CD4-positive, alpha-beta T cell treated with Interleukin-4 for 4 hours (primary cell): ENCODE data around the gene CDC42BPA.

Source experiments
- DNase-seq: peaks from one replicate; pipeline ENCODE4 v3.0.0-alpha.2; 2020

The CDC42BPA gene

GRCh38 chr1:227333423-227333822 is 15.1 kb upstream of the CDC42BPA start:
- no peak for DNase-seq

GRCh38 chr1:227330279-227331076 is 12.2 kb upstream of the CDC42BPA start:
- no peak for DNase-seq

GRCh38 chr1:227328405-227329019 is 10.2 kb upstream of the CDC42BPA start:
- DNase-seq, result no peak

- no peak for DNase-seq
Measured at GRCh38 chr1:227325156-227325555, 6.9 kb upstream of the CDC42BPA start.

- DNase-seq, result no peak
Measured at GRCh38 chr1:227323967-227324268, 5.6 kb upstream of the CDC42BPA start.

- no peak for DNase-seq
Measured at GRCh38 chr1:227323171-227323966, 5.1 kb upstream of the CDC42BPA start.

- DNase-seq, result no peak
Measured at GRCh38 chr1:227322376-227322775, 4.1 kb upstream of the CDC42BPA start.

GRCh38 chr1:227321035-227321434 is 2.7 kb upstream of the CDC42BPA start:
- no peak for DNase-seq

GRCh38 chr1:227320476-227320875 is 2.2 kb upstream of the CDC42BPA start:
- DNase-seq, result no peak

GRCh38 chr1:227318853-227319607 is 738 bp upstream of the CDC42BPA start:
- DNase-seq, result no peak

- DNase-seq, result no peak
Measured at GRCh38 chr1:227317523-227318015, 723 bp downstream of the CDC42BPA start.

GRCh38 chr1:227317011-227317451 is 1.3 kb downstream of the CDC42BPA start:
- DNase-seq, result no peak

GRCh38 chr1:227316456-227316855 is 1.8 kb downstream of the CDC42BPA start:
- no peak for DNase-seq

GRCh38 chr1:227315629-227316346 is 2.5 kb downstream of the CDC42BPA start:
- no peak for DNase-seq

- DNase-seq, result no peak
Measured at GRCh38 chr1:227314014-227314848, 4.1 kb downstream of the CDC42BPA start.

- DNase-seq, result no peak
Measured at GRCh38 chr1:227312361-227313025, 5.8 kb downstream of the CDC42BPA start.

- no peak for DNase-seq
Measured at GRCh38 chr1:227311389-227312001, 6.8 kb downstream of the CDC42BPA start.

GRCh38 chr1:227308367-227309336 is 9.6 kb downstream of the CDC42BPA start:
- DNase-seq, result no peak

- DNase-seq, result no peak
Measured at GRCh38 chr1:227306689-227307088, 11.6 kb downstream of the CDC42BPA start.
